ENCODE data around the gene RAP1GDS1. TPM values are rescaled to one million over a fixed set of nuclear protein-coding genes. Genes with fewer than 3 reads are reported as not detected.
A peak's percentile ranks its signal among the peaks of the same experiment; 100 is the strongest.

The RAP1GDS1 gene
- polyA plus RNA-seq, 1 of the 3 experiments (the other 2 are of a cell fraction), result 25.6 TPM

DNA sequence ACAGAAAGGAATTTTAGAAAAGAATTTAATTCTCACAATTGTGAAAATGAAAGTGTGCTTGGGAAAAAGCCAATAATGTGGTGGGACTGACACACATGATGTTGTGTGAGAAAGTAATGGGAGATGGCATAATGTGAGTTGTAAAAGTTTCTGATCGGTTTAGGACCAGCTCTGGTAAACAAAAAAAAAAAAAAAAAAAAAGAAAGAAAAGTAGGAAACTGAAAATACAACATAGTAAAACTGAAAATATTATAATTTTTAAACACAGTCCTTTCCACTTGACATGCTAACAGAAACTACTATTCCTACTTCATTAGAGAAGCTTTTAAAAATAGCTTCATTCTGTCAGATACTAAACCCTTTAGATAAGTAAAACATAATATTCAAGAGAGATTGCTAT is 28.2 kb downstream of the RAP1GDS1 start (continued):
- TF ChIP-seq REST (IDR thresholded peaks at IDR 0.05; ENCODE audit: low read depth, low read length) (no peak), POLR2AphosphoS5 (IDR thresholded peaks at IDR 0.05; ENCODE audit: low read depth, low read length) (no peak), MEF2A (IDR thresholded peaks at IDR 0.05; ENCODE audit: borderline replicate concordance, low read depth) (no peak), TCF12 (IDR thresholded peaks at IDR 0.05) (no peak), SMC3 (IDR thresholded peaks at IDR 0.05; ENCODE audit: low read depth, low read length) (no peak), NFIC (IDR thresholded peaks at IDR 0.05; ENCODE audit: borderline replicate concordance) (no peak)

DNA sequence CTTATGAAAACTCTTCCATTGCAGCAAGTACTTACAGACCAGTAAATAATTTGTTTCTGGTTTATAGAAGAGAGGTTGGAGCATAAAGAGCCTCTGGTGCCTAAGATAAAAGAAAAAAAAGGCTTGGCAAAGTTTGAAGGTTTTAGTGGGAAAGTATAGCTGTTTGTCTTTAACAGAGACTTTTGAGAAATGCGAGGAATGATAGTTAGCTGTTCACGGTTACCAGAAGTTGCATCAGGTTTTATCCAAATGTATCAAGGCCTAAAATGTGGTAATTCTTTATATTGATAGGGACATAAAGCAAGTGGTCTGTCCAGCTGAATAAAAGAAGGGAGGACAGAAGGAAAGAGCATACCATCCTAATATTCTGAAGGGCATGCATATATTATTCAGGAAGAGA is 29.3 kb downstream of the RAP1GDS1 start:
- H3K4me3 ChIP-seq (ENCODE audit: low read depth in 2 of 2, low read length in 1 of 2), result no peak overlapping the region
- no peaks in the 10 kb centered on the region for H4K20me1 ChIP-seq (ENCODE audit: insufficient read depth)
- H3K9me3 ChIP-seq, result no peaks in the 10 kb centered on the region
- H3K9ac ChIP-seq, result no peak overlapping the region
- no peaks in the 10 kb centered on the region for H3K9me2 ChIP-seq
- no peak for TF ChIP-seq TEAD4 (IDR thresholded peaks at IDR 0.05; ENCODE audit: borderline replicate concordance, insufficient read depth)
- TF ChIP-seq NRF1 (IDR thresholded peaks at IDR 0.05; ENCODE audit: low read depth, low read length), result no peak
- no peak for TF ChIP-seq NFIC (IDR thresholded peaks at IDR 0.05; ENCODE audit: borderline replicate concordance)
- TF ChIP-seq POLR2AphosphoS5 (IDR thresholded peaks at IDR 0.05; ENCODE audit: low read depth, low read length), result no peak
- no peak for TF ChIP-seq ELF1 (IDR thresholded peaks at IDR 0.05)
- TF ChIP-seq YY1 (IDR thresholded peaks at IDR 0.05; ENCODE audit: low read depth), result no peak
- no peak for TF ChIP-seq EP300 (IDR thresholded peaks at IDR 0.05; ENCODE audit: borderline replicate concordance in 1 of 2, low read depth in 1 of 2, low read length in 1 of 2)
- TF ChIP-seq, protein P1, sequence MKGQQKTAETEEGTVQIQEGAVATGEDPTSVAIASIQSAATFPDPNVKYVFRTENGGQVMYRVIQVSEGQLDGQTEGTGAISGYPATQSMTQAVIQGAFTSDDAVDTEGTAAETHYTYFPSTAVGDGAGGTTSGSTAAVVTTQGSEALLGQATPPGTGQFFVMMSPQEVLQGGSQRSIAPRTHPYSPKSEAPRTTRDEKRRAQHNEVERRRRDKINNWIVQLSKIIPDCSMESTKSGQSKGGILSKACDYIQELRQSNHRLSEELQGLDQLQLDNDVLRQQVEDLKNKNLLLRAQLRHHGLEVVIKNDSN (IDR thresholded peaks at IDR 0.05; ENCODE audit: borderline replicate concordance, low read depth), result no peak
- TF ChIP-seq, protein P2, sequence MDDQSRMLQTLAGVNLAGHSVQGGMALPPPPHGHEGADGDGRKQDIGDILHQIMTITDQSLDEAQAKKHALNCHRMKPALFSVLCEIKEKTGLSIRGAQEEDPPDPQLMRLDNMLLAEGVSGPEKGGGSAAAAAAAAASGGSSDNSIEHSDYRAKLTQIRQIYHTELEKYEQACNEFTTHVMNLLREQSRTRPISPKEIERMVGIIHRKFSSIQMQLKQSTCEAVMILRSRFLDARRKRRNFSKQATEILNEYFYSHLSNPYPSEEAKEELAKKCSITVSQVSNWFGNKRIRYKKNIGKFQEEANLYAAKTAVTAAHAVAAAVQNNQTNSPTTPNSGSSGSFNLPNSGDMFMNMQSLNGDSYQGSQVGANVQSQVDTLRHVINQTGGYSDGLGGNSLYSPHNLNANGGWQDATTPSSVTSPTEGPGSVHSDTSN (IDR thresholded peaks at IDR 0.05), result no peak
- no peak for TF ChIP-seq FOXJ3 (CRISPR knock-in tag; IDR thresholded peaks at IDR 0.05)
- TF ChIP-seq IRF3 (IDR thresholded peaks at IDR 0.05; ENCODE audit: low read depth, low read length), result no peak
- TF ChIP-seq, protein P3, sequence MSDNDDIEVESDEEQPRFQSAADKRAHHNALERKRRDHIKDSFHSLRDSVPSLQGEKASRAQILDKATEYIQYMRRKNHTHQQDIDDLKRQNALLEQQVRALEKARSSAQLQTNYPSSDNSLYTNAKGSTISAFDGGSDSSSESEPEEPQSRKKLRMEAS (IDR thresholded peaks at IDR 0.05; ENCODE audit: low read depth), result no peak
- TF ChIP-seq, protein P4, sequence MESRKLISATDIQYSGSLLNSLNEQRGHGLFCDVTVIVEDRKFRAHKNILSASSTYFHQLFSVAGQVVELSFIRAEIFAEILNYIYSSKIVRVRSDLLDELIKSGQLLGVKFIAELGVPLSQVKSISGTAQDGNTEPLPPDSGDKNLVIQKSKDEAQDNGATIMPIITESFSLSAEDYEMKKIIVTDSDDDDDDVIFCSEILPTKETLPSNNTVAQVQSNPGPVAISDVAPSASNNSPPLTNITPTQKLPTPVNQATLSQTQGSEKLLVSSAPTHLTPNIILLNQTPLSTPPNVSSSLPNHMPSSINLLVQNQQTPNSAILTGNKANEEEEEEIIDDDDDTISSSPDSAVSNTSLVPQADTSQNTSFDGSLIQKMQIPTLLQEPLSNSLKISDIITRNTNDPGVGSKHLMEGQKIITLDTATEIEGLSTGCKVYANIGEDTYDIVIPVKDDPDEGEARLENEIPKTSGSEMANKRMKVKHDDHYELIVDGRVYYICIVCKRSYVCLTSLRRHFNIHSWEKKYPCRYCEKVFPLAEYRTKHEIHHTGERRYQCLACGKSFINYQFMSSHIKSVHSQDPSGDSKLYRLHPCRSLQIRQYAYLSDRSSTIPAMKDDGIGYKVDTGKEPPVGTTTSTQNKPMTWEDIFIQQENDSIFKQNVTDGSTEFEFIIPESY (IDR thresholded peaks at IDR 0.05; ENCODE audit: borderline replicate concordance, low read depth), result no peak
- no peak for TF ChIP-seq RFX5 (IDR thresholded peaks at IDR 0.05; ENCODE audit: low read length)
- TF ChIP-seq MXI1 (IDR thresholded peaks at IDR 0.05; ENCODE audit: low read depth, low read length), result no peak
- TF ChIP-seq RXRA (IDR thresholded peaks at IDR 0.05; ENCODE audit: borderline replicate concordance, low read depth), result no peak
- peak overlapping the region; percentile 25 to 50; a peak in 2 of 4 replicates for H3K27ac ChIP-seq (ENCODE audit: low read depth in 2 of 2, low read length in 1 of 2)
- DNase-seq, result no peak
- CTCF ChIA-PET, result no interaction called here
- H3F3A ChIP-seq (replicated peaks; ENCODE audit: insufficient read depth), result no peaks in the 10 kb centered on the region
- no peaks in the 10 kb centered on the region for H3K27me3 ChIP-seq (ENCODE audit: insufficient read depth)
- POLR2A ChIA-PET, result no interaction called here
- 93% methylated on average over 2 of the region's 2 CpGs for WGBS (ENCODE audit: low lambda C conversion rate)
- H3K36me3 ChIP-seq (replicated peaks in 1 of 2; ENCODE audit: control insufficient read depth in 1 of 2, insufficient read depth in 2 of 2, low read length in 1 of 2), result peaks cover 14 to 18% of the 10 kb centered on the region in 2 experiments
- H3K4me1 ChIP-seq (ENCODE audit: control insufficient read depth in 1 of 2, insufficient read depth in 2 of 2, low read depth in 1 of 2, low read length in 1 of 2), result peaks cover 0 to 8% of the 10 kb centered on the region in 2 experiments; a peak in 2 of 4 replicates
- no peak overlapping the region for H3K4me2 ChIP-seq
- peaks cover 80% of the 10 kb centered on the region for H3K79me2 ChIP-seq (ENCODE audit: insufficient read depth)
- H2AFZ ChIP-seq (ENCODE audit: low read depth), result no peak overlapping the region
